Inflammatory macrophage treated with lipopolysaccharide for 4 hours (primary cell): Measurements from ENCODE around the gene SCO2.

Experiments
- DNase-seq: peaks from one replicate; pipeline ENCODE4 v3.0.0-alpha.2; 2020

The SCO2 gene

GRCh38 chr22:50525104-50525857 lies at the start of gene SCO2:
Gene SCO2, minus strand, starts transcription at chr22:50525598. Its CDS starts 1,187 bp downstream, at chr22:50524411.
- DNase-seq, result peak; percentile 96

GRCh38 chr22:50574383-50574755 lies 49.0 kb upstream of the SCO2 start:
- DNase-seq, result no peak

GRCh38 chr22:50573491-50574382 lies 48.3 kb upstream of the SCO2 start:
- DNase-seq, result no peak

- no peak for DNase-seq
Measured at GRCh38 chr22:50572965-50573364, 47.6 kb upstream of the SCO2 start.

- DNase-seq, result no peak
Measured at GRCh38 chr22:50571264-50572175, 46.1 kb upstream of the SCO2 start.

GRCh38 chr22:50570861-50571260 lies 45.5 kb upstream of the SCO2 start:
- DNase-seq, result no peak

- DNase-seq, result no peak
Measured at GRCh38 chr22:50569896-50570535, 44.6 kb upstream of the SCO2 start.

GRCh38 chr22:50569041-50569459 lies 43.7 kb upstream of the SCO2 start:
- no peak for DNase-seq

GRCh38 chr22:50568626-50569025 lies 43.2 kb upstream of the SCO2 start:
- no peak for DNase-seq

GRCh38 chr22:50567721-50568252 lies 42.4 kb upstream of the SCO2 start:
- no peak for DNase-seq

GRCh38 chr22:50564289-50564688 lies 38.9 kb upstream of the SCO2 start:
- no peak for DNase-seq

- DNase-seq, result peak; percentile 11
Measured at GRCh38 chr22:50563413-50564160, 38.2 kb upstream of the SCO2 start.

GRCh38 chr22:50562523-50563412 lies 37.4 kb upstream of the SCO2 start, which contains the start of gene SYCE3:
Gene SYCE3, minus strand, starts transcription at chr22:50562919. Its CDS starts 6,514 bp downstream, at chr22:50556405.
- DNase-seq, result peak; percentile 96

GRCh38 chr22:50561401-50562358 lies 36.3 kb upstream of the SCO2 start:
- no peak for DNase-seq

GRCh38 chr22:50560034-50560433 lies 34.6 kb upstream of the SCO2 start:
- no peak for DNase-seq

GRCh38 chr22:50556703-50557102 lies 31.3 kb upstream of the SCO2 start:
- no peak for DNase-seq

GRCh38 chr22:50553310-50553709 lies 27.9 kb upstream of the SCO2 start:
- DNase-seq, result no peak

- DNase-seq, result no peak
Measured at GRCh38 chr22:50551160-50551752, 25.9 kb upstream of the SCO2 start.

- no peak for DNase-seq
Measured at GRCh38 chr22:50550395-50550794, 25.0 kb upstream of the SCO2 start.
